G401.6 (cell line): ENCODE results near the gene APBA2.

Experiments used
- FAIRE-seq: peaks from 2 replicates; lab custom pipeline; 2012; peaks lifted over from hg19 to GRCh38; lab: Jason Lieb, UNC

APBA2 gene

GRCh38 chr15:28896951-28897350 lies 11.2 kb downstream of the APBA2 start:
- no peak for FAIRE-seq

GRCh38 chr15:28897861-28898585 lies 12.2 kb downstream of the APBA2 start:
- FAIRE-seq = no peak

DNA sequence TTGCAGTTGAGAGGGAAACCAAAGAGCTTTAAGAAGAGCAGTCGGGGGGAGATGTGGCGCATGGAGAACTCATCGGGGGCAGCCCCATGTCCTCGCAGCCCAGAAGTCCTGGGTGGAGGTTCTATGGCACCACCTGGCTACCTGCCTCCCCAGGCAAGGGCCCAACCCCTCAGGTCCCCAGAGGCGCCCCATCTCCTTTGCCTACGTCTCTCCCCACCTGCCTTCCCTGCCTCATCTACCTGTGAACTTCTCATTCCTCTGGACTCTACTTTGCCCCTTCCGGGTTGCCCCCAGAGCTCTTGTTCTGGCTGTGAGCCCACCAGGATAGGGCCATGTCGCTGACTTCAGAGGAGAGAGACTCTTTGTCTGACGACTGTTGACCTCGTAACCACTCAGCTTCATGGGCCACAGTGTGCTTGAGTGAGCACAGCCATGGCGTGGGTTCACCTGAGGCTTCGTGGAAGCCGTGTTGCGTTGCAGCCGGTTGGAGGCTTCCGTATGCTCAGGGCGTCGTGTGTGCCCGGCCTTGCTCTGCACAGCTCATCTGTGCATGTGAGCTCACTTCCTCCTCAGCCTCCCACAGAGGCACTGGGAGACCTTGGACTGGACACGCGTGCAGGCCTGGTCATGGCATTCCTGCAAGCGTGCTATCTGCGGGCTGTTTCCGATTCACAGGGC lies 13.4 kb downstream of the APBA2 start:
- no peak for FAIRE-seq

DNA sequence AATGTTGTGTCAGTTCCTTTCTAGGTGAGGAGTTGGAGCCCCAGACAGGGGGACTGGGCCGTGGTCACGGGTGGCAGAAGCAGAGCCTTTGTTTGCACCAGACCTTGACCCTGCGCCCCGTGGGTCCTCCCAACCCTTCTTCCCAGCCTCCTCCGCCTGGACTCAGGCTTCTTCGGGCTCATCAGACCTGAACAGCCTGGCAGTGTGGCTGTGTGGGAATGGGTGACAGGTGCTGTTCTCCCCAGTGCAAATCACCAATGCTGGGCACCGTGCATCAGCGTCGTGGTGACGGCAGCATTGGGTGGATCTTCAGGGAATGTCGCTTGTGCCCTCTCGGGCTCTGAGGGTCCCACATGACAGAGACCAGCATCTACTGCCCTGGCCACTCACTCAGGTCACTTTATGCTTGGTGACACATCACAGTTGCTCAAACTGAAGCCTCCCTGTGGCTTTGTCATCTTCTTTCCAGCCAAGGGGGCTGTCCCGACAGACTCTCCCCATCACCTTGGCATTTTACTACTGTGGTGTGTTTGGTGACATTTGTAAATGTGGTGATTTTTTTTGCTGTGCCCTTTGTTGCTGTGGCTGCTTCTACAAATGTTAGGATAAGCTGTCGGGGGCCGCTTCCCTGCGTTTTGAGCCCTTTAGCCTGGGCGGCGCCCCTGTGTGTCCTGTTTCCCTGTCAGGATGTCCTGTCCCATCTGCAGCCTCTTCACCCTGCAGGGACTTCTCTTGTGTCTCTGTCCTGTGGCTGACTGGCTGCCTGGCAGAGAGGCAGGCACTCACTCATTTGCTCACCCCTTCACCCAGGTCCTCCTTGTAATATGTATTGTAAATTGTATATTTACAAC lies 14.5 kb downstream of the APBA2 start:
- FAIRE-seq = no peak

DNA sequence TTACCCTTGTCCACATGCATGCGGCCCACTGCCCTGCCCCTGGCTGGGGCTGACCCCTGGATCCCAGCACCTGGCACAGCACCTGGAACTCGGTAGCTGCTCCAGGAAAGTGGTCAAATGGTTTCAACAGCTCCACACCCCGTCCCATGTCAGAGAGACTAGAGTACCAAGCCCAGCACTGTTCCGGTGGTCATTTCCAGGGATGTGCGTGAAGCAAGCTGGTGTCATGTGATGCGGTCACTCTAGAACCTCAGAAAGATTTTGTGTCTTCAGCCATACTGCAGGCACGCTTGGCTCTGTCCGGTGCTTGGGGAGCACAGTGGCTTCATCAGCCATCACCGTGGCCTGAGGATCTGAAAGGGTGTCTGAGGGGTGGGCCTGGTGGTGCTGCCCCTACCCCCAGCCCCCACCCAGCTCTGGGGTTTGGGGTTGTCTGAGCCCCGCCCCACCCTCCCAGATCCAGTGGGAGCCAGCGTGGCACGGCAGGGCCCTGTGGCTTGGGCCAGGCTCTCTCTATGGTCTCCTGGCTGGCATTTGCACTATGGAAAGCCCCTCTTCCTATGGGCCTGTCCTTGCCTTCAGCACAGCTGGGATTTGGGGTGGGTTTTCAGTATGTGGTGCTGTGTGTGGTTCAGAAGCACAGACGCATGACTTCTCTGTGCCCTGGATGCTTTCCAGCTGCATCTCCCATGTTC lies 15.3 kb downstream of the APBA2 start:
- no peak for FAIRE-seq

DNA sequence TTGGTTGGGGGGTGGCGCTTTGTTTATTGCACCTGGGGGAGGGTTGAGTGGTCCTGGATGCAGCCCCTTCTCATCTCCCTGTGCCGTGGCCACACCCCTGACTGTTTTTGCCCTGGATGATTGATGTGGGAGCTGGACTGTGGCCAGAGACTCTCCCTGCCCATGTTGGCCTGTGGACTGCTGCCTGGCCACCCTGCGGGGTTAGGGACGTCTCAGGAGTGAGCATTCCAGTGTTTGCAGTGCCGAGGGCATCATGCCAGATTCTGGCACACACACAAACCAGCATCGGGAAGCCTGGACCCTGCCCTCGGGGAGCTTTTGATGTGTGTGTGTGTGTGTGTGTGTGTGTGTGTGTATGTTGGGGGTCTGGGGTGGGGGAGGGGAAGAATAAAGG lies 15.8 kb downstream of the APBA2 start:
- FAIRE-seq = no peak

GRCh38 chr15:28901987-28902745 lies 16.4 kb downstream of the APBA2 start:
- FAIRE-seq = no peak

- no peak for FAIRE-seq
Measured at GRCh38 chr15:28902856-28903255, 17.1 kb downstream of the APBA2 start.

DNA sequence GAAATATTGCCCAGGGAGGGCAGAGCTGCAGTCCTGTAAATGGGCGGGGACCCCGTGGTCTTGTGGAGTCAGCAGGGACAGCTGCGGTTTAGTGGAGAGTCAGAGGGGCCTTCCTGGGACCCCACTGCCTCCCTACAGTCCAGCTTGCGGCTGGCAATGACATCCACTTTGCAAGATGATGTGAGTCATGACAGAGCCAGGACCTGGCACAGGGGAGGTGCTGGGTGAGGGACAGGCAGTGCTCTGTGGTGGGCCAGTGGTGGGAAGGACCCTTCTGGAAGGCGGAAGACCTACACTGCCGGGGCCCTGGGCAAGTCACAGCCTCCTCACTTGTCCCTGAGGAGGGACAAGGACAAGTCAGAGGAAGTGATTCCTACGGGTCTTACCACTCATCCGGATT lies 17.8 kb downstream of the APBA2 start:
- FAIRE-seq = no peak

GRCh38 chr15:28904003-28904402 lies 18.2 kb downstream of the APBA2 start:
- no peak for FAIRE-seq

DNA sequence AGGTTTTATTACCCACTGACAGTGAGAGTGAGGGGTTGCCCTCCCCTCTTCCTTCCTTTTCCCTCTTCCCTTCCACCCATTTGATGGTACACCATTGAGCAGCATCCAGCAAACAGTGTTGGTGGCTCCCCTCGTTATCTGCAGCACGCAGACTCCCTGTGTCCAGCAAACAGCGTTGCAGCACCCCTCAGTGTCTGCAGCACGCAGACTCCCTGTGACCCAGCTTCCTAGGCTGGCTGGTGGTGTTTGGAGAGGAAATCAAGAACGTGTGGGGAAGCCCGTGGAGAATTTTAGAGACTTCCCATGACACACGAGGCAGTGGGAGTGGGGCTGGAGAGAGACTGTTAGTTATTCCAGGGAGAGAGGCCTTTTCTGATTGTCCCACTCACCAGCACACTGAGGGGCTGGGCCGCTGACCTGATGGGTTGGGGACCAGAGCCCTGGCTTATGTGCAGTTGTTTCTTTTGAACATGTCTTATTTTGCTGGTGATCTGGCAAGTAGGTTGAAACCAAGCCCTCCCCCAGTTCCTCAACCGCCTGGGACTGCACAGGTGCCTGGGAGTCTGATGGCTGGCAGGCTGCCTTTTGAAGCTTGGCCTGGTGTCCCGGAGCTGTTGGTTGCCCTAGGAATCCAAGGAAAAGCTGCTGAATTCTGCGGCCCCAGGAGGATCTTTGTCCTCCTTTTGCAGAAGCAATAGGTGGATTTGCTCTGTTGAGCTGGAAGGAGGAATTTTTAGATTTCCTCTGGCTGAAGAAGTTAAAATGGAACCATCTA lies 19.0 kb downstream of the APBA2 start:
- no peak for FAIRE-seq

DNA sequence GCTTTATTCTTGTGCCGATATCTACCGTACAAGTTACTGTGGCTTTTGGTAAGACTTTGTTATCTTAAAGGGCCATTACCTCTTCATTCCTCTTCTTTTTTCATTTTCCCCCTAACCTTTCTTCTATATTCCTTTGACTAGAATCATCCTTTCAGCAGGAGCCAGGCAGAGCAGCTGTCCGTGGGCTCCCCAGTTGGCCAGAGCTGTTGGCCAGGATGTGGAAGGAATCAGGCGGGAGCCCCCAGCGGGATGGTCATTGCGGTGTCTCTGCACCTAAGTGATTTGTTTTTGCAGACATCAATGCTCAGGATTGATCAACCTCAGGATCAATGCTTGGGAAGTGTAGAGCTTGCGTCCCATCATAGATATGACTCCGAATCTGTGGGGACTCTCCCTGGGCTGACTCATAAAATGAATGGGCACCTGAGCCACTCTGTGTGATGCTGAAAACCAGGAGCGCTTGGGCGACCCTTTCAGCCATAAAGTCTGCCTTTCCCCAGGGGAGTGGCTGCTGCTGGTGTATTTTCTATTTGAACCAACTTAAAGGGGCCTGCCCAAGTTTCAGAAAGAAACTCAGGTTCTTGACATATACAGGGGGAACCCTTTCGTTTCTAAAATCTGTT lies 21.7 kb downstream of the APBA2 start:
- FAIRE-seq = no peak

- FAIRE-seq = no peak
Measured at GRCh38 chr15:28909958-28910500, 24.3 kb downstream of the APBA2 start.

GRCh38 chr15:28911310-28911931 lies 25.6 kb downstream of the APBA2 start:
- FAIRE-seq = no peak

GRCh38 chr15:28912422-28912821 lies 26.6 kb downstream of the APBA2 start:
- no peak for FAIRE-seq

DNA sequence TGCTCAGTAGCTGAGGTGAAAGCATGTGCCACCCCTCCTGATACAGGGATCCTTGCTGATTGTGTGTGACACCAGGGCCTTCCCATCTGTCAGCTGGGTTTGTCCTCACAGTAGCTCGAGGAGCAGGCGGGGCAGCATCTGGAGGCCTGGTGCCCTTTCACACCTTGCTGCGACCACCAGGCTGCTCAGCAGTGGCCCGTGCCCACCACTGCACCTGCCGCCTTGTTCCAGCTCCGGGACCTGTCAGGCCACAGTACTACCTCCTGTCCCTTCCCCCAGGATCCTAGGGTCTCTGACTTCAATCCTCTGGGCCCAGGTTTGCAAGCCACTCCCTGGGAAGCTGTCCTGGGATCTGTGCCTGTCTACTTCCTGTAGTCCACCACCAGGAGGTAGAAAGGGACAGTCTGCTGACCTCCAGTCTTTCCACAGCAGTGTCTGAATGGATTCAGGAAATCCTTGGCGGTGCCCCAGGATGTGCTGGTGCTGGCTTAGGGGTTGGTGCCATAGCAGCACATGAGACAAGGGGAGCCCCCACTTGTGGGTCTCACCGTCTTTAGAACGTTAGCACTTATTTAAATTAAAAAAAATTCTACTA lies 27.5 kb downstream of the APBA2 start:
- no peak for FAIRE-seq

DNA sequence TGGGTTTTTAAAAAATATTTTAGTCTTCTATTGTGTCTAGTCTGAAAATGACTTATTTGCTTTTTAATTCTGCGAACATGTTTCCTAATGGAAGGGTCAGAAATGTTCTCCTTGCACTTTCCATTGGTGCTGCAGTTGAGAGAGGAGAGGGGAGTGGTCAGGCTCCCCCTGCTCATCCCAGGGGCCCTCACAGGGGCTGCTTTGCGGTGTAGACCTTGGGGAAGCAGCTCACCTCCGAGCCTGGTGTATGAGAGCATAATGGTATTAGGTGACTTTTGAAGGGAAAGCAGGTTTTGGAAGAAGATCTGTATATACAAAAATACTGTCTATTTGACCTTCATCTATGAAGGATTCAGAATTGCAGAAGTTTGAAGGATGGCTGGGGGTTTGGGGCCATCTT lies 28.3 kb downstream of the APBA2 start:
- FAIRE-seq = no peak

DNA sequence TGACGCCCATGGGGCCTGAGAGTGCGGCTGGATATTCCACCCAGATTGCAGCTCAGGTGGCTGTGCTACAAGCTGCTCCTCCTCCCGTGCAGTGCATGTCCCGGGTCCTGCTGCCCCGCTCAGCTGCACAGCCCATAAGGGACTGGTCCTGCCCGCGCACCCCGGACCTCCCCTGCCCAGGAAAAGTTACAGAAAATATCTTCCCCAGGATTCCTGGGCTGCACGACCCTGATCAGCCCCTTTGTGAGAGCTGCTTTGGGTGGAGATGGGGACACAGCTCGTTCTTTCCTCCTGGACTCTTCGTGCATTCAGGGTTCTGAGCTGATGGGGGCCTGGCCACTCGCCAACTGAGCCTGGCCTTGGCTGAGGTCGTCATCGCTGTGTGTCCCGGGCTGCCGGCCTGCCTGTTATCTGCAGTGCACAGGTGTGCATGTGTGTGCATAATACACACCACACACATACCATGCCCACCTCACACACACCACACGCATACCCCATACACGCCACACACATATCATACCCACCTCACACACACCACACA lies 28.8 kb downstream of the APBA2 start:
- FAIRE-seq = no peak
